ENCODE data around the gene ZCCHC7. TPM values are rescaled to one million over a fixed set of nuclear protein-coding genes. Genes with fewer than 3 reads are reported as not detected.
"Not testable (repeated sequence)": the region's sequence is repeated elsewhere in the genome, so short reads cannot be mapped to it uniquely, and the experiment has no call there.

ZCCHC7 gene
- total RNA-seq, 1 donor from 2014 or later = 6.3 TPM

DNA sequence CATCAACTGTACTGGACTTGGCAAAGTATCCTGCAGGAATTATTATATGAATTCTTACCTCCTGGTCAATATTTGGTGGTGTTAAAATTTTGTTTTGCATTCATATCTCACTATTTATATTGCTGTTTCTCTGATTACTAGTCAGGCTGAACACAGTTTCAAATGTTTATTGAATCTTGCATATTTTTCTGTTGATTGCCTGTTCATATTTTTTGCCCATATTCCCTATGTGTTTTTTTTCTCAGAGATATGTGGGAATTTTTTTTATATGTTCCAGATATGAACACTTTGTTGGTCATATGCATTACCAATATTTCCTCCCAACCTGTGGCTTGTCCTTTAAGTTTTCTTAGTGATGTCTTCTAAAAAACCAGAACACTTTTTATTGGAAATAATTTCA lies 153.2 kb downstream of the ZCCHC7 start:
- no peak for ATAC-seq (ENCODE audit: poor library complexity)
- intact Hi-C loops (cut with DNase I) = no loop called here
- DNase-seq = no peak

DNA sequence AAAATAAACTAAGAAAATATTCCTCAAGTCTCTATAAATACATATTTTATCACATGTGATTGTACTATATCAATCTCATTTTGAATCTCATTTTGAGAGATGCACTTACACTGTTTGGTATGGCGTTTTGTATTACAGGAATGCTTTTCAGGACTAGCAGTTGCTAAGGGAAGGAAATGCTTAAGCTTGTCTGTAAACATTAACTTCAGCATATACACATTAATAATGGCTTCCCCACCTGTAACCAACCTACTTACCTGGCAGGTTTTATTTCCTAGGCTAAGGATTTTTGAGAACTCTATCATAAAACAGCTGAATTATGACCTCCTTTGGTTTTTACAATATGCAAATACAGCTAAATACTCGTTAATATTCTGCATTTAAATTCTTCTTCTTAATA lies 161.2 kb downstream of the ZCCHC7 start:
- no peak for ATAC-seq (ENCODE audit: poor library complexity)
- intact Hi-C loops (cut with DNase I) = no loop called here
- no peak for DNase-seq

DNA sequence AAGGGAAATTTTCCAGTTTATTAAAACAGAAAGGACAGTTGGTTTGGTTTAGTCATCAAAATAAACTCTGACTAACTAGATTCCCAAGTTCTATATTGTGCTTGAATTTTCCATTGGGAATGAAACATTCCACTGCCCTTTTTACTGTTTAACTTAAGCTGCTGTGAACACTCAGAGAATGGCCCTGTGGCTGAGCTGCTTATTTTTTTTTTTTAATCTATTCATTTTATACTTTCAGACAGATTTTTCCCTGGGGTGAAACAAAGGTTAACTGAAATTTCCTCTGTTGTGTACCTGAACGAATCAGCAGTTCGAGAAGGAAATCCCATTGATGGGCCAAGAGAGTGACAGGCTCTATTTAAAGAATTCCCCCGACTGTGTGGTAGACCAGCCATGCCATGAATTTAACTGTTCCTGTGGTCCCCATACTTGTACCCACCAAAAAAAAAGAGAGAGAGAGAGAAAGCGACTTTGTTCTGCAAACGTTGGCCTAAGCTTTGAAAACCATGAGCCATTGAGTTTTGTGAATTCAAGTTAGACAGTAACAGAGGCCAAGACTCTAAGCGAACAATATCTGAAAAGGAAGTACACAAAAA lies 163.5 kb downstream of the ZCCHC7 start:
- no peak for DNase-seq
- intact Hi-C loops (cut with DNase I) = no loop called here
- ATAC-seq (ENCODE audit: poor library complexity) = no peak

DNA sequence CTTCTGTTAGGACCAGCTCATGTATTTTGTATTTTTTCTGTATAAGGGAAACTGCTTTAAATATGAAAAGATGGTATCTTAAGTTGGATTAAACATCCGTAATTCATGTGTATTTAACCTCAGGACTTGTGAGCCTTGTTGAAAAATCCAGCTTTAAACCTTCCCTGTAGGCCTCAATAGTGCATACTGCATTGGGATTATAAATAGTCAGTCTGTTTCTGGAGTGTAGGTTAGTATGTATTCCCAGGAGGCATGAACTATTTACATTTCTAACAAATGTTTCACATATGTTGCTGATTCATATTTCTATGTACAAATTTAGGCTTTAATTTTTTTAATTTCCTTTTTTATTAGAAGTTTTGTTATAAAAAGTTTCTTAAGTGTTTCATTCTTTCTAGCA lies 164.3 kb downstream of the ZCCHC7 start:
- no peak for ATAC-seq (ENCODE audit: poor library complexity)
- intact Hi-C loops (cut with DNase I) = no loop called here
- no peak for DNase-seq

DNA sequence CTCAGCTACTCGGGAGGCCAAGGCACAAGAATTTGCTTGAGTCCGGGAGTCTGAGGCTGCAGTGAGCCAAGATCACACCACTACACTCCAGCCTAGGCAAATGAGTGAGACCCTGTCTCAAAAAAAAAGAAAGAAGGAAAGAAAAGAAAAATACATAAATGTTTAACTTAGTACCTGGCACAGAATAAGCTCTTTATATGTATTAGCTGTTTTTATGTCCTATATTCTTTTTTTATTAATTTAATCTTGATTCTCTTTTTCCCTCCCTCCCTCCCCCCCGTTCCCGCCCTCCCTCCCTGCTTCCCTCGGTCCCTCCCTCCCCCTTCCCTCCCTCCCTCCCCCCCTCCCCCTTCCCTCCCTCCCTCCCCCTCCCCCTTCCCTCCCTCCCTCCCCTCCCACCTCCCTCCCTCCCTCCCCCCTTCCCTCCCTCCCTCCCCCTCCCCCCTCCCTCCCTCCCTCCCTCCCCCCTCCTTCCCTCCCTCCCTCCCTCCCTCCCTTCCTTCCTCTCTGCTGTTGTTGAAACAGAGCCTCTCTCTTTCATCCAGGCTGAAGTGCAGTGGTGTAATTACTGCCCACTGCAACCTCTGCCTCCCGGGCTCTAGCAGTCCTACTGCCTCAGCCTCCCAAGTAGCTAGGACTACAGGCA lies 166.3 kb downstream of the ZCCHC7 start:
- DNase-seq (no peak), ATAC-seq (ENCODE audit: poor library complexity) (no peak)
- intact Hi-C loops (cut with DNase I) = no loop called here

DNA sequence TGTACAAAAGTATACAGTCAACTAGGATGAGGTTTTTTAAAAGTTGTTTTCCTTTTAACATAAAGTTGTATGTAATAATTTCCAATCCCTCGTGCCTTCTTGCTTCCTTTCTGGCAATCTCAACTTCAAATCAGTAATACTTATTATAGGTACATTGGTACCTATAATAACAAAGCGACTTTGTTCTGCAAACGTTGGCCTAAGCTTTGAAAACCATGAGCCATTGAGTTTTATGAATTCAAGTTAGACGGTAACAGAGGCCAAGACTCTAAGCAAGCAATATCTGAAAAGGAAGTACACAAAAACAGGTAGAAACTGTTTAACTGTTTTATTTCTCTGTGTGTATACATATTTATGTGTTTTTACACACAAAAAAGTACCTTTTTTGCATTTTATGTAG lies 166.9 kb downstream of the ZCCHC7 start:
- DNase-seq (no peak), ATAC-seq (ENCODE audit: poor library complexity) (no peak)
- intact Hi-C loops (cut with DNase I) = no loop called here

DNA sequence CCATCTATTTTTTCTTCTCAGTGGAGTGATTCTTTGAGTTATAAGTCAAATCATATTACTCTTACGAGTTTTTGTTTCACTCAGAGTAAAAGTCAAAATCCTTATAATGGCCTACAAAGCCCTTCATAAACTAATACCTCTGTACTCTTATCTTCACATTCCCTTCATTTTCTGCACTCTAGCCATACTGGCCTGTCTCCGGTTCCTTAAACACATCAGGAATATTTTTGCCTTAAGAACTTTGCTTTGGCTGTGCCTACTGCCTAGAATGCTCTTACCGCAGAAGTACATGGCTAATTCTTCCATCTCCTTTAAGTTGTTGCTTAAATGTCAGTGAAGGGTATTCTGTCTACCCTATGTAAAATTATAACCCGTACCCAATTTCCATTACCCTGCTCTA lies 169.3 kb downstream of the ZCCHC7 start:
- ATAC-seq (ENCODE audit: poor library complexity) = no peak
- no peak for DNase-seq
- intact Hi-C loops (cut with DNase I) = no loop called here

DNA sequence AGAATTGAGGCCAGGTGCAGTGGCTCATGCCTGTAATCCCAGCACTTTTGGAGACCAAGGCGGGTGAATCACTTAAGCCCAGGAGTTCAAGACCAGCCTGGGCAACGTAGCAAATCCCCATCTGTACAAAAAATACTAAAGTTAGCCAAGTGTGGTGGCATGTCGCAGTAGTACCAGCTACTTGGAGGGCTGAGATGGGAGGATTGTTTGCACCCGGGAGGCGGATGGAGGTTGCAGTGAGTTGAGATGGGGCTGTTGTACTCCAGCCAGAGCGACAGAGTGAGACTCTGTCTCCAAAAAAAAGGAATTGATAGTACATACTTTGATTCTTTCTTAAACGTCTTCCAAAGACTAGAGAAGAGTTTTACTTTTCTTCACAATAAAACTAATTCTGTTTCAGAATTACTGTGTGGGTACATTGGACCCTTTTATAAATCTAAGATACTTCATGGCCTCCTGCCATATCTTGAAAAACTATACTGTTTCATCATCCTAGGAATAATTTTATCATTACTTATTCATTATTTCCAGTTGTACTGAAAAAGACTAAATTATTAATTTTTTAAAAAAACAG lies 170.1 kb downstream of the ZCCHC7 start:
- intact Hi-C loops (cut with DNase I) = no loop called here
- DNase-seq (no peak), ATAC-seq (ENCODE audit: poor library complexity) (no peak)

DNA sequence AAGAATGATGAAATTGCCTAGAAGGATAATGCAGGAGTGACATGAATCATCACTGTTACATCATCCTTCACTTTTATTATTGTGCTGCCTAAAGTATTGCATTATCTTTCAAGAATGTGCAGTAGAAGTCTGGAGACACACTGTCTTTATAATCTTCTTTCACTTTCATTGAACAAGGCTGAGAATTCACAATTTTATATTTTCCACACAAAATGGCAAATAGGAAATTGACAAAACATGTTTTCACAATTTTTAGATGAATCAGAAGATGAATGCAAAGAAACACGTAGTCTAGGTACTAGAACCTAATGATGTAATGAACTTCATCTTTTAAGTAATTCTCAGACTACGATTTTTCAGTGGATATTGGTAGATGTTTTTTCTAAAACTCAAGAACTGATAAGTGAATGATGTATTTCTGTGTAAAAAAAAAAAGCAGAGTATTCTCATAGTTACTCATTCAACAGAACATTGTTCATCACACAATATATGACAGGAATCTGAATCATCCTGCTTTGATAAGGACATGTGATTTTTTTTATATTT lies 170.6 kb downstream of the ZCCHC7 start:
- intact Hi-C loops (cut with DNase I) = no loop called here
- ATAC-seq (ENCODE audit: poor library complexity) = no peak
- DNase-seq = no peak

DNA sequence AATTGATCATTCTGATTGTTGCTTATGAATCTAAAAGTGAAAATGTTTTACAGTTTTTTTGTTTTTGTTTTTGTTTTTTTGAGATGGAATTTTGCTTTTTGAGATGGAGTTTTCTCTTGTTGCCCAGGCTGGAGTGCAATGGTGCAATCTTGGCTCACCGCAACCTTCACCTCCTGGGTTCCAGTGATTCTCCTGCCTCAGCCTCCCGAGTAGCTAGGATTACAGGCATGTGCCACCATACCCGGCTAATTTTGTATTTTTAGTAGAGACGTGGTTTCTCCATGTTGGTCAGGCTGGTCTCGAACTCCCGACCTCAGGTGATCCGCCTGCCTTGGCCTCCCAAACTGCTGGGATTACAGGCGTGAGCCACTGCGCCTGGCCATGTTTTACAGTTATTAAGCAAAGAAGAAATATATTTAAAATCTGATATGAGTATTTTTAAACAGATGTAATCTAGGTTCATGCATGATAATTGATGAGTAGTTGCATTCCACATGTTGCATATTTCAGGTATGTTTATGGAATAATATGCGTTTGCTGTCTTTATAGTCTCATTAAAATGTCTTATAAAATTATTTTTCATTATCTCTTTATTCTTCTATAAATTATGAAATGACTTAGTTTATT lies 171.4 kb downstream of the ZCCHC7 start:
- ATAC-seq (ENCODE audit: poor library complexity); intact Hi-C loops (cut with DNase I); DNase-seq: not testable (repeated sequence)

DNA sequence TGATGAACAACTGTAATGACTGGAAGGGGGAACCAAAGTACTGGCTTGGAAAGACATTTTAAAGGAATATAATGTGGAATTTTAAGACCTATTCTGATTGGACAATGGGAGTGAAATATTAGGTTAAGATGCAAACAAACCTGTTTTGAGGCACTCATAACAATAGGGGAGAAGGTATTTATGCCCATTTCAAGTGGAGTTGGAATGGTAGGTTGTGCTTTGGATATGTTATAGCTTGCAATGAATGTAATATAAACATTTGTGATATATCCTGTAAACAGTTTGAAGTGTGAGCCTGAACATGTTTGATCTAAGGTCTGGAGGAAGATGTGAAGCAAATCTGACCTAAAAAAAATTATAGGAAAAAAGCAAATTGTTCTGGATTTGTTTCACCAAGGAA lies 172.5 kb downstream of the ZCCHC7 start:
- intact Hi-C loops (cut with DNase I) = no loop called here
- ATAC-seq (ENCODE audit: poor library complexity) = no peak
- no peak for DNase-seq

DNA sequence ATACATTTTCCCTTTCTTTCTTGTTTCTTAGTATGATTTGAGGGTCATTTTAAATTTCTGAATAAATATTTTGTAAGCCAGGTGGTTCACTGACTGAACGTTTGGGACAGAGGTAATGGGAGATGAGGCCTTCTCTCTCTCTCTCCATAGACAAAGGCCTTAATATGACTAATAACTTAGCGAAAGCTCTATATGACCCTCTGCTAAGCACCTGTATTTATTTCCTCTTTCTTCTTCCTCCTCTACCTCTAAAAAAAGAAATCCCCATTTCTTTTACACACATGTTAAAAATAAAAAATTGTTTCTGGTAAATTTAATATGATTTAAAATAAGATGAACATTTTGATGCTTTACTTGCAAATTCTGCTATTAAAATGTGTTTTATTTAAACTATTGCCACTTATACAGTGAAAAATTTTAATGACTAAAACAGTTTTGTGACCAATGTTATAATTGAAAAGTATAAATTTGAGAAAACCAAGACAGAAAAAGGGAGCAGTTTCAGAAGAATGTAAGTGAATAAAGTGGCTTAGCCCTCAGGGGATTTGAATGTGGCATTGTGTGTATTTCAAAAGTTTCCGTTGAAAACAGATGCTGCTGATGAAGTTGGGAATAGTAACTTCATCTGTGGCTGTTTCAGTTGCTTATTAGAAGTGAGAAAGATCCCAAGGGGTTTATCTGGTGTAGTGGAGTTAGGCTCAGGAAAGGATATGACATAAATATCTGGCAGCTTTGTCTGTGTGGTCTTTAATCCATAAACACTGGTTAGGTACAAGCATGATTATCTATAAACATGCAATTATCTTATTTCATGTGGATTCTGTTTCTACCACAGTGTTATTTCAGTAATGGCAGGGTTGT lies 173.5 kb downstream of the ZCCHC7 start:
- intact Hi-C loops (cut with DNase I) = no loop called here
- no peak for ATAC-seq (ENCODE audit: poor library complexity)
- DNase-seq = no peak

DNA sequence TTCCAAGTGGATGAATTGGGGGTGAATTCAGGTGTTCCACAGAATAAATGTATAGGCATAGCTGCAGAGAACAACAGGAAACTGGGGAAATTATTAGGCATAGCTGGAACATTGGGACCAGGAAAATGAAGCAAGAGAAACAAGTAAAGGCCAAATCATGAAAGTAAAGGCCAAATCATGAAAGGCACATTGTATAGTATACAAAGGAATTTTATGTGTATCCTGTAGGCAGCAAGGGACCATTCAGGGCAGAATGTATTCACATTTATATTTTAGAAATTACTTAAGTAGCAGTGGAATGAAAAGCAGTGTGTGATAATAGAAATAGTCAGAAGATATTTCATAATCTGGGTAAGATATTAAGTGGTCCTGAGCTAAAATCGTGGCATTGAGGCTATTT lies 174.8 kb downstream of the ZCCHC7 start:
- DNase-seq (no peak), ATAC-seq (ENCODE audit: poor library complexity) (no peak)
- intact Hi-C loops (cut with DNase I) = no loop called here

DNA sequence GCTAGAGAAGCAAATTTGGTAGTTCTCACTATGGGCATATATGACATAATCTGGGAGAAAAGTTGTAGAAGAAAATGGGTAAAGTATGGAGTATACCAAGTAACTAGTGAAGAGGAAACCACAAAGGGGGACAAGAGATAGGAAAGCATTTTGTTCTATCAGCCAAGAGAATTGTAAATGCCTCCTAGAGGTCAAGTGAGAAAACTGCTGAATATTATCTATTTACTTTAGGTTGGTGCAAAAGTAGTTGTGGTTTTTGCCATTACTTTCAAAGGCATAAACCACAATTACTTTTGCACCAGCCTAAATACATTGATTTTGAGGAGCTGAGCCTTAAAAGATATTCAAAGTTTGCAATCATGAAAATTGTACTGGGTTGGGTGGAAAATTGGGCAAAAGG lies 175.4 kb downstream of the ZCCHC7 start:
- DNase-seq (no peak), ATAC-seq (ENCODE audit: poor library complexity) (no peak)
- intact Hi-C loops (cut with DNase I) = no loop called here

DNA sequence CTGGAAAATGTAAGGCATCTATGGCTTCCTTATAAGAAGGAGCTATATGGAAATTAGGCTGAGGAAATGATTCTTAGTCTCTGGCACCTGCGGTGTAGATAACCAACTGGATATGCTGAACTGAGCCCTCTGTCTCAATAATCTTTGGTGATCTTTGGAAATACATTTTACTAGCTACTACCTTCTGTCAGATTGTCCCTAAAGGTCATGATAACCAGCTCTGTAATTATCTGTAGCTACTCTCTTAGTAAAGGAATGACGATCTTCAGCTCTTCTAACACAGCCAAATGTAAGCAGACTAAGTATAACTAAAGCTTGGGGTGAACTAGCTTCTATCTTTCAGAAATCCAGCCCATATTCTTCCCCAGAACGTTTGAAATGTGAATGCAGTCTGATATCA lies 177.2 kb downstream of the ZCCHC7 start:
- DNase-seq (no peak), ATAC-seq (ENCODE audit: poor library complexity) (no peak)
- intact Hi-C loops (cut with DNase I) = no loop called here

DNA sequence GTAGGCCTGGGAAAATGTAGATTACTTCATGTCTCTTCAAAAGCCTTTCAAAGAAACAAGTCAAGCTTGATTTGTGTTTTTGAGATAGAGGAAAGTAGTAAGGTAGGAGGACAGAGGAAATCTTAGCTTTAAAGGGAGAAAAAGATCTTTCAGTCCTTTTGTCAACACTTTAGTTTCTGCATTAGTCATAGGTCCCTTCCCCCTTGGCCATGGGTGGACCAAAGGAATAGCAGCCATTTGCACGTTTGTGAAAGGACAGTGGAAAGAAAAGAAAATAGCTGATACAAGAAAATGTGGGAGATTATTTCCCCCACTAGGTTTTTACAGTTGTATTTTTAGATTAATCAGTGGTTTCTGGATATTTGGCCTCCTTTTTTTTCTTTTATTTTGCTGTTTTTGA lies 180.2 kb downstream of the ZCCHC7 start:
- no peak for DNase-seq
- intact Hi-C loops (cut with DNase I) = no loop called here
- no peak for ATAC-seq (ENCODE audit: poor library complexity)

DNA sequence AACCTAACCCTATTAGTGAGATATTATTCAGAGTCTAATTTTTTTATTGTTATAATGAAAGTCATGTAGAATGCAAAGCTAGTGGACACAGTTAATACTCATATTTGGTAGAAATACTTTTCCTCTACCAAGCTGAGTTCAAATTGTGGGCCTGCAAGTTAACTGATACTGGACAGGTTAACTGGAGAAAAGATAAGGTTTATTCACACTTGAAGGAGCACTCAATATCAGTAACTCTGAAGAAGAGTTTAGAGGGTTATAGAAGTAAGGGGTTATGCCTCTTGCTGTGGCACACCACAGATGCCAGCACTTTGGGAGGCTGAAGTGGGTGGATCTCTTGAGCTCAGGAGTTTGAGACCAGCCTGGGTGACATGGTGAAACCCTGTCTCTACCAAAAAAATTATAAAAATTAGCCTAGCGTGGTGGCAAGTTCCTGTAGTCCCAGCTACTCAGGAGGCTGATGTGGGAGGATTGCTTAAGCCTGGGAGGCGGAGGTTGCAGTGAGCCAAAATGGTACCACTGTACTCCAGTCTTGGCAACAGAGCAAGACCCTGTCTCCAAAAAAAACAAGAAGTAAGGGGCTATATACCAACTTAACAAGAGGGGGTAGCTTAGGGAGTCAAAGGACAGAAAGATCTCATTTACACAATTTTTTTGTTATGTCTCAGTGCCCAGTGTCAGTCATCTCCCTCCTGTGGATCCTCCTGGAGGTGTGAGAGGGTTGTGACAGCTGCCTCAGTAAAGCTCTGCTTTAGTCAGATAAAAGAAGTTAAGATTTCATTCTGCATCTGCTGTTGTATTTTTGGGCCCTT lies 180.9 kb downstream of the ZCCHC7 start:
- no peak for ATAC-seq (ENCODE audit: poor library complexity)
- intact Hi-C loops (cut with DNase I) = no loop called here
- DNase-seq = no peak

DNA sequence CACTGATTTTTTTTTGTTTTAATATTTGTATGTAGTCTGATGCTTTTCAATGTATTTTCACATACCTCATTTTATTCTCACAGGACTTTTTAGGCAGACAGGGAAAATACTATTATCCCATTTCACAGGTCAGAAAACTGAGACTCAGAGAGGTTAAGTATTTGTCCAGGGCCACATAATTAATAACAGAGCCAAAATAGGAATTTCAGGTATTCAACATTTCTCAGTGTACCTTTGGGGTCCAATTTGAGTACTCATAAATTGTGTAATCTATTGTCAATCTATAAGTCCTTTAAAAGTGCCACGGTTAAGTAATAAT lies 181.4 kb downstream of the ZCCHC7 start:
- intact Hi-C loops (cut with DNase I) = no loop called here
- DNase-seq (no peak), ATAC-seq (ENCODE audit: poor library complexity) (no peak)
